Stimulated activated naive CD8-positive, alpha-beta T cell treated with anti-CD3 and anti-CD28 coated beads, Interleukin-15, amount 100 ng/mL, for 72 hours (primary cell): ENCODE results near the gene NOSTRIN.
A peak's percentile ranks its signal among the peaks of the same experiment; 100 is the strongest.
"Not testable (repeated sequence)": the region's sequence is repeated elsewhere in the genome, so short reads cannot be mapped to it uniquely, and the experiment has no call there.

ENCODE experiments used
- ATAC-seq: fragments of 150-1000 bp; cut with Tn5 transposase; 2 replicates; pipeline ENCODE4 v1.10.0; 2021; ENCODE audit warnings: mild to moderate bottlenecking, moderate library complexity
- DNase-seq, 2 donors: peaks; one replicate each; pipeline ENCODE4 v3.0.0; 2021 to 2022
- H3K27ac Mint-ChIP-seq, 2 donors: one replicate each; pipeline ENCODE4 v1.8.0; 2022; ENCODE audit warnings: mild to moderate bottlenecking in 2 of 2, mixed read lengths in 2 of 2, moderate library complexity in 2 of 2
- H3K27me3 Mint-ChIP-seq: one replicate; pipeline ENCODE4 v1.8.0; 2022; ENCODE audit warnings: mixed read lengths
- H3K4me1 Mint-ChIP-seq: one replicate; pipeline ENCODE4 v1.8.0; 2022; ENCODE audit warnings: mild to moderate bottlenecking, mixed read lengths
- H3K4me3 Mint-ChIP-seq, 2 donors: one replicate each; pipeline ENCODE4 v1.8.0; 2022; ENCODE audit warnings: mild to moderate bottlenecking in 2 of 2, mixed read lengths in 2 of 2, moderate library complexity in 1 of 2
- H3K9me3 Mint-ChIP-seq, 2 donors: one replicate each; pipeline ENCODE4 v1.8.0; 2022; ENCODE audit warnings: mixed read lengths in 2 of 2

NOSTRIN gene

DNA sequence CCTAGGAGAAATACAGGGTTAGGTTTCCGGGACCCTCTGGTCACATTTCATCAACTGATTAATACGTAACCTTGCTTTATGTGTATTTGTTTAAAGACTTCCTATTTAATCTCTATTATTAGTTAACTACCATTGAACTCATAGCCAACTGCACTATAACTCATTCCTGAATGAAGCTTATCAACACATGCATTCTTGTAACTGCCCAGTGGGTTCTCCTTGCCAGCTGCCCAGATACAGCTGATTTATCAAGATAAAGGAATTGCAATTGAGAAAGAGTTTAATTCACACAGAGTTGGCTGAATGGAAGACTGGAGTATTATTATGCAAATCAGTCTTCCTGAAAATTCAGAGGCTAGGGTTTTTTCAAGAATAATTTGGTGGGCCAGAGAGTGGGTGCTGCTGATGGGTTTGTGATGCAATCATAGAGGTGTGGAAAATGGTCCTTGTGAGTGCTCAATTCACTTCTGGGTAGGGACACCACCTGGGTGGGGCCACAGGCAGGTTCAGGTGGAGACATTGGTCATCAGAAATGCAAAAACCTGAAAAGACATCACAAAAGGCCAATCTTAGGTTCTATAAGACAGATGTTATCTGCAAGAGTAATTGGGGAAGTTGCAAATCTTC is 21.1 kb upstream of the NOSTRIN start:
- no peaks in the 10 kb centered on the region for H3K9me3 Mint-ChIP-seq
- ATAC-seq (no peak), DNase-seq (no peak)
- H3K27ac Mint-ChIP-seq: no peak overlapping the region
- H3K27me3 Mint-ChIP-seq: no peaks in the 10 kb centered on the region
- no peaks in the 10 kb centered on the region for H3K4me1 Mint-ChIP-seq
- no peak overlapping the region for H3K4me3 Mint-ChIP-seq

DNA sequence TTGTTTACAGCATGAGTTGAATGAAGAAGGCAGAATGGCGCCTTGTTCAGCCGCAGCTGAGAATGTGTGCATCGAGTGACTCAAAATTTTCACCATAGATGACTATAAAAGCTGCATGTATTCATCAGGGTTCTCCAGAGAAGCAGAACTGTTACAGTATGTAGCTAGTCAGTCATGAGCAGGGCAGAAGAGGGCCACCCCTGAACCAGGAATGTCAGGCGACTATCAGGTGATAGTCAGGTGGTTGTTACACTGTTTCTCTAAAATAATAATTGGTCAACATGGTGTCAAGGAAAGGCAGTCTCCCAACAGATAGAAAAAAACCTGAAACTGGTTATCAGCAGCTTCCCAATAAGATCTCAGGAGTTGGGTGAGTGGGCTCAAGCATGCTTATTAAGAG is 20.2 kb upstream of the NOSTRIN start:
- no peaks in the 10 kb centered on the region for H3K9me3 Mint-ChIP-seq
- no peaks in the 10 kb centered on the region for H3K27me3 Mint-ChIP-seq
- H3K27ac Mint-ChIP-seq: no peak overlapping the region
- DNase-seq: no peak
- no peak for ATAC-seq
- H3K4me3 Mint-ChIP-seq: no peak overlapping the region
- H3K4me1 Mint-ChIP-seq: no peaks in the 10 kb centered on the region

GRCh38 chr2:168784993-168785392 is 17.4 kb upstream of the NOSTRIN start:
- Mint-ChIP-seq H3K4me1 (no peaks in the 10 kb centered on the region), H3K27me3 (no peaks in the 10 kb centered on the region), H3K9me3 (no peaks in the 10 kb centered on the region), H3K27ac (no peak overlapping the region), H3K4me3 (no peak overlapping the region)
- DNase-seq (no peak), ATAC-seq (no peak)

DNA sequence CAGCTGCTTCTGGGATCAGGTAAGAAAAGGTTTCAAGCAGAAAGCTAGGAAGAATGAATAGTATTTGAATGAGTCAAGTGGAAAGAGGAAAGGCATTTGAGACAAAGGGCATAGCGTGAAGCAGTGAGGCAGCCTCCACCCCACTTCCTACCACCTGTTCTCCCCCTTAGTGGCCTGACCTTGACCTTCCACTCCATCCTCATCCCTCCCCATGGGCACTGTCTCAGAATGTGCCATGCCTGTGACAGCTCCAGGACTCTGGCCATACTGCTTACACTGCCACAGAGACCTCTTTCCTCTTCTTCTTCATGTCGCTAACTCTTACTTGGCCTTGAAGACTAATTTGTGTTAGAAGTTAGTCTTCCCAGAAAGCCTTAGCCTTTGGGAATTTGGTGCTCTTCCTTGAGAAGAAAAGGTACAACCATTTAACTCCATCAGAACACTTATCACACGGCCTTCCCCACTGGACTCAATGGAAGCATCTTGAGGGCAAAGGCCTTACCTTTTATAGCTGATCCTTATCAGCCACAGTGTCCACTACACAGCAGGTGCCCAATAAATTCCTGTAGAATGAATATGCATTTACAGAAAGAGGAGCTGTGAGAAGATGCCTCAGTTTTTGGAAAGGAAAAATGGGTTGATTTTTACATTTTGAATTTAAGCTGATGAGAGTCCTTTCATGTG is 15.2 kb upstream of the NOSTRIN start:
- no peak overlapping the region for H3K27ac Mint-ChIP-seq
- DNase-seq (no peak), ATAC-seq (no peak)
- H3K4me1 Mint-ChIP-seq: no peaks in the 10 kb centered on the region
- no peak overlapping the region for H3K4me3 Mint-ChIP-seq
- peaks cover 0 to 5% of the 10 kb centered on the region in 2 donors for H3K9me3 Mint-ChIP-seq
- no peaks in the 10 kb centered on the region for H3K27me3 Mint-ChIP-seq

DNA sequence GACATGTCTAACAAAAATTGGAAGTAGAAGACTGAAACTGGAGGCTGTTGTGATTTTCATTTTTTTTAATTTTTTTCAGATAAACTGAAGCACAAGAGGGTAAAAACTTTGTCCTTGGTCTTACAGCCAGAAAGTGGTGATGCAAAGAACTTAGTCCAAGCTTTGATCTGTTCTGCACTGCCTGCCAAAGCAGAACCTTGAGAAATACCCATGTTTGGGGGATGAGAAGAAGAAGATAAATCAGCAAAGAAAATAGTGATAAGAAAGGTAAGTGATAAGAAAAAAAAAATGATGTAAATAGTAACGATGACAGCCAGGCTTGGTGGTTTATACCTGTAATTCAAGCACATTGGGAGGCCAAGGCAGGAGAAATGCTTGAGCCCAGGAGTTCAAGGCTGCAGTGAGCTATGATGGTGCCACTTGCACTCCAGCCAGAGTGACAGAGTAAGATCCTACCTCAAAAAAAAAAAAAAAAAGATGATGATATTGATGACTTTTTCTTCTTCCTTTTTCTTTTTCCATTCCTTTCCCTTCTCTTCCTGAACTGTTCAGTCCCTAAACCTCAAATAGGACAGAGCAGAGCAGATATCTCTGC is 14.6 kb upstream of the NOSTRIN start:
- Mint-ChIP-seq H3K27ac (peak overlapping the region in 1 of 2 donors; percentile 79), H3K4me3 (no peak overlapping the region), H3K9me3 (peaks cover 0 to 5% of the 10 kb centered on the region in 2 donors), H3K27me3 (no peaks in the 10 kb centered on the region), H3K4me1 (no peaks in the 10 kb centered on the region)
- ATAC-seq (no peak), DNase-seq (no peak)

DNA sequence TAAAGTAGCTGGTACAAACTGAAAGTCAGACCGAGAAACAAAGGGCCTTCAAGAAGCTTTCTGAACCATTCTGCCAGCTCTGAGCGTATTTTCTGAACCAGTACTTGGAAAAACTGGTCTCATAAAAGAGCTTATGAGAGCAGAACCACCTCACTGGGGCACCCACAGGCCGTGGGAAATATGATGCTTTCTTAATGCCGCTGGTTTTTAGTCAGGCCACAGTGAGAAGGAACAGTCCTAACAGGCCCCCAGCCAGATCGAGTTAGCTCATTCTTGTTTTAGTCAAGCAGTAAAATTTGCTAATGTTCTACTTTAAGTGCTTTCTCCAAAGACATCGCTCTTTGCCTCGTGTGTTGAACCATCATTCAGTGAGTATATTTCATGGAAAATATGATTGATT is 12.7 kb upstream of the NOSTRIN start:
- H3K27ac Mint-ChIP-seq: no peak overlapping the region
- DNase-seq: no peak
- no peak overlapping the region for H3K4me3 Mint-ChIP-seq
- no peaks in the 10 kb centered on the region for H3K4me1 Mint-ChIP-seq
- H3K9me3 Mint-ChIP-seq: peaks cover 0 to 5% of the 10 kb centered on the region in 2 donors
- no peak for ATAC-seq
- H3K27me3 Mint-ChIP-seq: no peaks in the 10 kb centered on the region

- Mint-ChIP-seq H3K9me3 (peaks cover 0 to 5% of the 10 kb centered on the region in 2 donors), H3K4me1 (no peaks in the 10 kb centered on the region), H3K27ac (no peak overlapping the region), H3K27me3 (no peaks in the 10 kb centered on the region), H3K4me3 (no peak overlapping the region)
- ATAC-seq: no peak
- no peak for DNase-seq
Observed at GRCh38 chr2:168790226-168790902, 12.1 kb upstream of the NOSTRIN start.

- H3K4me1 Mint-ChIP-seq, H3K9me3 Mint-ChIP-seq, H3K27ac Mint-ChIP-seq, DNase-seq, H3K4me3 Mint-ChIP-seq, H3K27me3 Mint-ChIP-seq, ATAC-seq: not testable (repeated sequence)
Observed at GRCh38 chr2:168791140-168791539, 11.3 kb upstream of the NOSTRIN start.

DNA sequence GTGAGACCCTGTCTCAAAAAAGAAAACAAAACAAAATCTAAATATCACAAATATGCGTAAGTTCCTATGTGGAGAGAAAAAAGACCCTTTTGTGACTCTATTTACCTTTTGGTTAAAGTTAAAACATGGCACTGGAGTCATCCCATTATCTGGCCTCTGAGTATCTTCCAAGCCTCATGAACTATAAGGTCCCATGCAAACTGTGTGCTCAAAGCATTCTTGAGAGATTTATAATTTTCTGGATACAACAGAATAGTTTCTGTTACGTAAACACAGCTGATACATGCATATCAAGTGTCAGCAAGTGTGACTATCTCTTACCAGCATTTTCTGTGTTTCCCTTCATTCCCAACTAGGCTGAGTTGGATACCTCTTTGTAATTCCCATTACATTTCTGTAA is 8.8 kb upstream of the NOSTRIN start:
- H3K27ac Mint-ChIP-seq: no peak overlapping the region
- H3K4me1 Mint-ChIP-seq: no peaks in the 10 kb centered on the region
- no peak for DNase-seq
- H3K27me3 Mint-ChIP-seq: no peaks in the 10 kb centered on the region
- no peak overlapping the region for H3K4me3 Mint-ChIP-seq
- no peak for ATAC-seq
- peaks cover 0 to 5% of the 10 kb centered on the region in 2 donors for H3K9me3 Mint-ChIP-seq

DNA sequence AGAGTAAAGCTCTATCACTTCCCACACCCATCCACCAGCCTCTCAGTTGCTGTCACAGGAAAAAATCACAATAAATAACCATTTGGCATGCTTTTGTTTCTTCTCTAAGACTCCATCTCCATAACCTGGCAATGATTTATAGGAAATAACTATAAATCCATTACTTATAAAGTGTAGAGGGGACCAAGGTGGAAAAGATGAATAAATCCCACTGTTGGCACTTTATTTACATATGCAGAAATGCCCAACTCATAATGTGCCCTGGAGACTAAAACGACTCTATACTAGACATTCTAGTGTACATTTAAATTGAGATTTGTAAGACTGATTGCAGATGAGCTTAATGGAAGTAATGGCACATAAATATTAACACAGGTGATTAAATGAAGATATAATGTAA is 7.5 kb upstream of the NOSTRIN start:
- ATAC-seq (no peak), DNase-seq (no peak)
- no peaks in the 10 kb centered on the region for H3K27me3 Mint-ChIP-seq
- no peak overlapping the region for H3K27ac Mint-ChIP-seq
- H3K9me3 Mint-ChIP-seq: peaks cover 0 to 5% of the 10 kb centered on the region in 2 donors
- no peaks in the 10 kb centered on the region for H3K4me1 Mint-ChIP-seq
- H3K4me3 Mint-ChIP-seq: no peak overlapping the region

- ATAC-seq: no peak
- no peak overlapping the region for H3K27ac Mint-ChIP-seq
Observed at GRCh38 chr2:168796090-168796577, 6.3 kb upstream of the NOSTRIN start.

DNA sequence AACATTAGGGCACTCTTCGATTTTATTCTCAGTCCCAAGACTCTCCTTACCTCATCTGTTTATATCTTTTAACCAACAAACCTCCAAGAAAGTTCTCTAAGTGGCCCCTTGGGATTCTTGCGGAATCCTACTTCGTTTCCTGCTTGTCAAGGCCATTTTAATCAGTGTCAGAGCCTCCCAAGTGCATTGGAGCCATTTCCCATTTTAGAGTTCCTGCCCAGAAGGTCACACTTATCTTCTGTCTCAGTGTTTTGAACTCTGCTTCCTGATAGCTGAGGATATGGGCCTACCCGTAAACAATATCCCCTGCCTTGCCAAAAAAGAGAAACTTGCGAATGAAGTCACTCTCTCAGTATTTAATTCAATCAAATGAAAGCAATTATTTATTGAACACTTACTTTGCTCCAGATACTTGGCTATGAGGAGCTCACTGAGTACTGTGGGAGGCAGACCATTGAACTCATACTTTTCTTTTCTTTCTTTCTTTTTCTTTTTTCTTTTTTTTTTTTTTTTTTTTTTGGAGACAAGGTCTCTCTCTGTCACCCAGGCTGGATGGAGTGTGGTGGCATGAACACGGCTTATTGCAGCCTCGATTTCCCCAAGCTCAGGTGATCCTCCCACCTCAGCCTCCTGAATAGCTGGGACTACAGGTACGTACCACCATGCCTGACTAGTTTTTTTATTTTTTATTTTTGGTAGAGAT is 5.7 kb upstream of the NOSTRIN start:
- DNase-seq (no peak), ATAC-seq (no peak)
- no peaks in the 10 kb centered on the region for H3K9me3 Mint-ChIP-seq
- H3K4me3 Mint-ChIP-seq: no peak overlapping the region
- H3K27me3 Mint-ChIP-seq: no peaks in the 10 kb centered on the region
- peaks cover 1% of the 10 kb centered on the region for H3K4me1 Mint-ChIP-seq
- no peak overlapping the region for H3K27ac Mint-ChIP-seq

More at GRCh38 chr2:168796090-168796577, 6.3 kb upstream of the NOSTRIN start:
- Mint-ChIP-seq H3K27me3 (no peaks in the 10 kb centered on the region), H3K4me1 (no peaks in the 10 kb centered on the region), H3K9me3 (no peaks in the 10 kb centered on the region), H3K4me3 (no peak overlapping the region)
- no peak for DNase-seq

DNA sequence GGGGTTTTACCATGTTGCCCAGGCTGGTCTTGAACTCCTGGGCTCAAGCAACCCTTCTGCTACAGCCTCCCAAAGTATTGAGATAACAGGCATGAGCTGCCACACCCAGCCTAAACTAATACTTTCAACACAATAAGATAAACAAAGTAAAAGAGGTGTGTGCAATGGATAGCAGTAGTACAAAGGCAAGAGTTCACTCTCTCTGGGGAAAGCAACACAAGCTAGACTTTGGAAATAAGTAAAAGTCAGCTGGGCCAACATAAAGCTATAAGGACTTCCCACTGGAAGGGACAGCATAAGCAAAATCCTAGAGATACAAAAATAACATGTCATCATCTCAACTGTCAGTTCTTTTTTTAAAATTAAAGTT is 5.2 kb upstream of the NOSTRIN start:
- H3K4me3 Mint-ChIP-seq: no peak overlapping the region
- no peaks in the 10 kb centered on the region for H3K9me3 Mint-ChIP-seq
- no peaks in the 10 kb centered on the region for H3K27me3 Mint-ChIP-seq
- no peak for DNase-seq
- H3K27ac Mint-ChIP-seq: no peak overlapping the region
- H3K4me1 Mint-ChIP-seq: peaks cover 7% of the 10 kb centered on the region
- no peak for ATAC-seq

DNA sequence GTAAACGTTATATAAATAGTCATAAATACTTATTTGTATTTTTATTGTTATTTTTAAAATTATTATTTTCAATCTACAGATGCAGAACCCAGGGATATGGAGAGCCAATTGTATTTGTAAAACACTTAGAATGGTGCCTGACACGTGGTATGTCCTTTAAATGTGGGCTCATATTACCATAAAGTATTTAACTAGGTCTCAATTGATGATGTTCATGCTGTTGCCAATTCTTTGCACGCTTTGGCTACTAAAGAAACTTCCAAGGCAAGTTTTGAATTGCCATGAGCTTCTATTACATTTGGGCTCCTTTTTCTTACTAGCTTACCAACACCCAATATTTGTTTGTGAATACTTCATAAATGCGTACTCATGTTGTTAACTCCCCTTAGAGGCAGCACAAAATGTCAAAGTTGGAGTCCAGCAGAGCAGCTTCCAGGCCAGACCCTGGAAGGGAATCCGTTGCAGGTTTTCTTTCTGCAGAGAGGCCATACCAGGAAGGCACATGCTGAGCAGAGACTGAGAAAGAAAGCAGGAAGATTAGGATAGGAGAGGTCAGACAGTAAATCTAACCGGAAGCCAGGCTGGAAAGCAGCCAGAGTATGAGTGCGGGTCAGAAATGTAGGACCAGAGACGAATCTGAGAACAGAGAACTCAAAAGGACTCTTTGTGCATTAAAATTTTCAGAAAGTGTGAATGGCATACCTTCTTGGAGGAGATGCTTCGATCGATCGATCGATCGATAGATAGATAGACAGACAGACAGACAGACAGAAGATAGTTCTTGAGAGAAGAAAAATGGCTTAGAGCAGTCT is 4.2 kb upstream of the NOSTRIN start:
- ATAC-seq: no peak
- H3K4me3 Mint-ChIP-seq: no peak overlapping the region
- peaks cover 17% of the 10 kb centered on the region for H3K4me1 Mint-ChIP-seq
- DNase-seq: no peak
- no peaks in the 10 kb centered on the region for H3K27me3 Mint-ChIP-seq
- no peaks in the 10 kb centered on the region for H3K9me3 Mint-ChIP-seq
- no peak overlapping the region for H3K27ac Mint-ChIP-seq

- H3K27ac Mint-ChIP-seq: no peak overlapping the region
- peaks cover 17% of the 10 kb centered on the region for H3K4me1 Mint-ChIP-seq
- H3K9me3 Mint-ChIP-seq: no peaks in the 10 kb centered on the region
- ATAC-seq (no peak), DNase-seq (no peak)
- no peaks in the 10 kb centered on the region for H3K27me3 Mint-ChIP-seq
- H3K4me3 Mint-ChIP-seq: no peak overlapping the region
Observed at GRCh38 chr2:168798888-168799410, 3.5 kb upstream of the NOSTRIN start.
